Endodermal cell (in vitro differentiated cells): ENCODE data around the gene GINS3. TPM values are rescaled to one million over a fixed set of nuclear protein-coding genes. Genes with fewer than 3 reads are reported as not detected.

ENCODE experiments used
- DNase-seq: peaks from one replicate; pipeline ENCODE4 v3.0.0-alpha.2; 2017
- H3K27ac ChIP-seq: 2 replicates; pipeline ENCODE4 v1.5.1; 2013; ENCODE audit warnings: mild to moderate bottlenecking, low read depth, low read length, moderate library complexity
- H3K27me3 ChIP-seq: 2 replicates; pipeline ENCODE4 v1.6.1; 2013; ENCODE audit warnings: mild to moderate bottlenecking, low read length, moderate library complexity; ENCODE audit not compliant: insufficient read depth, control insufficient read depth, poor library complexity, severe bottlenecking
- H3K36me3 ChIP-seq: 2 replicates; pipeline ENCODE4 v1.7.0; 2013; ENCODE audit warnings: mild to moderate bottlenecking, low read length, moderate library complexity; ENCODE audit not compliant: control insufficient read depth, insufficient read depth
- H3K4me1 ChIP-seq: one replicate; pipeline ENCODE4 v1.7.0; 2013; ENCODE audit warnings: low read length; ENCODE audit not compliant: control insufficient read depth, insufficient read depth
- H3K4me3 ChIP-seq: 2 replicates; pipeline ENCODE4 v1.5.1; 2013; ENCODE audit warnings: mild to moderate bottlenecking, low read length, moderate library complexity
- H3K9ac ChIP-seq: 2 replicates; pipeline ENCODE4 v1.6.1; 2013; ENCODE audit warnings: mild to moderate bottlenecking, low read length, moderate library complexity; ENCODE audit not compliant: poor library complexity, severe bottlenecking; ENCODE audit errors: extremely low read depth
- H3K9me3 ChIP-seq: 2 replicates; pipeline ENCODE4 v1.6.1; 2013; ENCODE audit warnings: mild to moderate bottlenecking, low read length, moderate library complexity; ENCODE audit not compliant: control insufficient read depth
- H3K27ac Mint-ChIP-seq: 2 replicates; pipeline ENCODE4 v1.8.0; 2020; ENCODE audit warnings: mixed read lengths
- H3K27me3 Mint-ChIP-seq: 2 replicates; pipeline ENCODE4 v1.8.0; 2021; ENCODE audit warnings: mild to moderate bottlenecking, mixed read lengths; ENCODE audit not compliant: insufficient read depth
- H3K36me3 Mint-ChIP-seq: 2 replicates; pipeline ENCODE4 v1.8.0; 2020; ENCODE audit warnings: low read depth, mixed read lengths
- H3K4me1 Mint-ChIP-seq: 2 replicates; pipeline ENCODE4 v1.8.0; 2020; ENCODE audit warnings: mixed read lengths
- H3K4me3 Mint-ChIP-seq: 2 replicates; pipeline ENCODE4 v1.8.0; 2020; ENCODE audit warnings: mild to moderate bottlenecking, moderate library complexity, mixed read lengths
- H3K9me3 Mint-ChIP-seq: 2 replicates; pipeline ENCODE4 v1.8.0; 2020; ENCODE audit warnings: mild to moderate bottlenecking, mixed read lengths
- CTCF ChIP-seq: fragments of 200-600 bp; sonication (generic); conservative IDR thresholded peaks from 2 replicates; pipeline ENCODE4 v1.5.0; 2021; ENCODE audit warnings: antibody characterized with exemption, mild to moderate bottlenecking
- WGBS, 2 experiments: methylation state at CpG; one replicate each; pipeline versions ENCODE4 v1.1.5 to v1.1.7; 2013; ENCODE audit warnings: missing lambda C conversion rate in 2 of 2, mixed read lengths in 1 of 2; ENCODE audit not compliant: insufficient coverage in 1 of 2, insufficient read length in 1 of 2; 5-methylcytosine and 5-hydroxymethylcytosine counted together
- total RNA-seq, 2 donors: library from RNA; stranded (reverse); fragmentation: NEBNext Ultra II Directional in 1 of 2; extraction: Animal tissue kit (Norgen Biotek cat#: 25700) in 1 of 2; gene quantifications; 2 replicates in 1 of 2; 3 replicates in 1 of 2; pipeline ENCODE4 v1.2.1, GENCODE V29; 2021

Gene GINS3
- total RNA-seq, 2 donors from 2014 or later: 10.5 to 14.7 TPM

- no peaks in the 10 kb centered on the region for H3K36me3 Mint-ChIP-seq
- no peaks in the 10 kb centered on the region for H3K4me1 Mint-ChIP-seq
- H3K4me3 ChIP-seq: no peak overlapping the region
- no peaks in the 10 kb centered on the region for H3K27me3 ChIP-seq
- peaks cover 4% of the 10 kb centered on the region for H3K9me3 Mint-ChIP-seq
- no peaks in the 10 kb centered on the region for H3K27me3 Mint-ChIP-seq
- H3K4me1 ChIP-seq: no peaks in the 10 kb centered on the region
- TF ChIP-seq CTCF: no peak
- WGBS, 2 experiments: 74 to 75% methylated on average over 3 to 4 of the region's 4 CpGs
- no peak overlapping the region for H3K4me3 Mint-ChIP-seq
- no peaks in the 10 kb centered on the region for H3K36me3 ChIP-seq
- H3K9ac ChIP-seq: no peak overlapping the region
- no peak overlapping the region for H3K27ac ChIP-seq
- H3K27ac Mint-ChIP-seq: no peak overlapping the region
- no peaks in the 10 kb centered on the region for H3K9me3 ChIP-seq
- DNase-seq: no peak
Observed at GRCh38 chr16:58433569-58433951, 41.3 kb downstream of the GINS3 start.

GRCh38 chr16:58435779-58436178 is 43.5 kb downstream of the GINS3 start:
- peak; percentile 61 for DNase-seq
- peak; percentile 73 for TF ChIP-seq CTCF
- no peak overlapping the region for H3K27ac ChIP-seq
- H3K4me3 ChIP-seq: no peak overlapping the region
- H3K36me3 ChIP-seq: no peaks in the 10 kb centered on the region
- no peaks in the 10 kb centered on the region for H3K4me1 Mint-ChIP-seq
- no peaks in the 10 kb centered on the region for H3K36me3 Mint-ChIP-seq
- H3K4me1 ChIP-seq: no peaks in the 10 kb centered on the region
- H3K9ac ChIP-seq: no peak overlapping the region
- no peaks in the 10 kb centered on the region for H3K27me3 Mint-ChIP-seq
- H3K27ac Mint-ChIP-seq: no peak overlapping the region
- 86 to 87% methylated on average over 1 to 2 of the region's 2 CpGs for WGBS, 2 experiments
- no peak overlapping the region for H3K4me3 Mint-ChIP-seq
- no peaks in the 10 kb centered on the region for H3K27me3 ChIP-seq
- peaks cover 4% of the 10 kb centered on the region for H3K9me3 Mint-ChIP-seq
- H3K9me3 ChIP-seq: no peaks in the 10 kb centered on the region

GRCh38 chr16:58440131-58440530 is 47.9 kb downstream of the GINS3 start:
- Mint-ChIP-seq H3K36me3 (peaks cover 2% of the 10 kb centered on the region), H3K27me3 (peaks cover 8% of the 10 kb centered on the region), H3K9me3 (peaks cover 20% of the 10 kb centered on the region), H3K4me3 (no peak overlapping the region), H3K4me1 (peaks cover 20% of the 10 kb centered on the region), H3K27ac (no peak overlapping the region)
- 97 to 100% methylated on average over 3 of the region's 3 CpGs for WGBS, 2 experiments
- Histone ChIP-seq H3K27ac (no peak overlapping the region), H3K36me3 (no peaks in the 10 kb centered on the region), H3K9ac (no peak overlapping the region), H3K27me3 (no peaks in the 10 kb centered on the region), H3K9me3 (peaks cover 6% of the 10 kb centered on the region), H3K4me3 (no peak overlapping the region), H3K4me1 (no peaks in the 10 kb centered on the region)
- TF ChIP-seq CTCF: no peak
- DNase-seq: no peak
